Measurements from ENCODE around the gene SNAPC4.

DNA sequence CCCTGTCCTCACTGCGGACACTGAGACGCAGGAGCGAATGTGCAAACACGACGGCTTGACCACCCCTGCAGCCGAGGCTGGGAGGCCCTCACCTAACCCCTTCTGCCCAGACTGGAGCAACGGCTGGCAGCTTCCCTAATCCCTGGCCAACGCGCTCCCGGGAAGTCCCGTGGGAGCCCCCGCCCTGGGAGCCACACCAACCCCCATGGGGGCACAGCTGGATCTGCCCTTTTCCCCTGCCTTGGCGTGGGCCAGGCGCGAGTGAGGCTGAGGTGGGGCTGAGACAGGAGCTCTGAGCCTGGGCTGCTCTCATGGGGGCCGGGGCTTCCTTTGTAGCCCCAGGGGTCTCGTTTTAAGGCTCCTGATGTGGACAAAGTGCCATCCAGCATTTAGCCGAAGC, 31.8 kb downstream of the SNAPC4 start:
- no peak for TF ChIP-seq EZH2phosphoT487 (IDR thresholded peaks at IDR 0.05; ENCODE audit: low read depth, severe bottlenecking, unreplicated experiment)
- no peak for TF ChIP-seq EZH2 (IDR thresholded peaks at IDR 0.05; ENCODE audit: borderline replicate concordance)
- TF ChIP-seq, protein P1, sequence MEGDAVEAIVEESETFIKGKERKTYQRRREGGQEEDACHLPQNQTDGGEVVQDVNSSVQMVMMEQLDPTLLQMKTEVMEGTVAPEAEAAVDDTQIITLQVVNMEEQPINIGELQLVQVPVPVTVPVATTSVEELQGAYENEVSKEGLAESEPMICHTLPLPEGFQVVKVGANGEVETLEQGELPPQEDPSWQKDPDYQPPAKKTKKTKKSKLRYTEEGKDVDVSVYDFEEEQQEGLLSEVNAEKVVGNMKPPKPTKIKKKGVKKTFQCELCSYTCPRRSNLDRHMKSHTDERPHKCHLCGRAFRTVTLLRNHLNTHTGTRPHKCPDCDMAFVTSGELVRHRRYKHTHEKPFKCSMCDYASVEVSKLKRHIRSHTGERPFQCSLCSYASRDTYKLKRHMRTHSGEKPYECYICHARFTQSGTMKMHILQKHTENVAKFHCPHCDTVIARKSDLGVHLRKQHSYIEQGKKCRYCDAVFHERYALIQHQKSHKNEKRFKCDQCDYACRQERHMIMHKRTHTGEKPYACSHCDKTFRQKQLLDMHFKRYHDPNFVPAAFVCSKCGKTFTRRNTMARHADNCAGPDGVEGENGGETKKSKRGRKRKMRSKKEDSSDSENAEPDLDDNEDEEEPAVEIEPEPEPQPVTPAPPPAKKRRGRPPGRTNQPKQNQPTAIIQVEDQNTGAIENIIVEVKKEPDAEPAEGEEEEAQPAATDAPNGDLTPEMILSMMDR (IDR thresholded peaks at IDR 0.05; ENCODE audit: poor library complexity) = no peak

Measured in hepatocyte (in vitro differentiated cells).